ENCODE data around the gene RBM26. TPM values are rescaled to one million over a fixed set of nuclear protein-coding genes. Genes with fewer than 3 reads are reported as not detected.
A peak's percentile ranks its signal among the peaks of the same experiment; 100 is the strongest.
"Not testable (repeated sequence)": the region's sequence is repeated elsewhere in the genome, so short reads cannot be mapped to it uniquely, and the experiment has no call there.

The RBM26 gene
- total RNA-seq, 2 donors from 2014 or later = 62.5 to 69.2 TPM

DNA sequence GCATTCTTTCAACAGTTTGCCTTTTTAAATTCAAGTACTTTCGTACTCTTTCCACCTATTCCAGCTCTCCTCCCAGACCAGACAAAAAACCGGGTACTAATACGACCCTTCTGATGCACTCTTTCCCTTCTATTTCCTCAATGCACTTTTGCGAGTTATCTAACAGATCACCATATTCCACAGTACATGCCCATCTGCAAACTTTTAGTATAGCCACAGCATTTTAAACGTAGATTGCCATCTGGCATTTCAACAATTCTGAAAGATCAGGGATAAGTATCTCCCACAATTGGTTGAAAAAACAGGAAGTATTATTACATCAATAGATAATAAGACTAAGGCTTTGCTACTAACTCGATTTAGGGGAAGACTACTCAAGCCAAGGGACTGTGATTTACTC is 31.5 kb downstream of the RBM26 start:
- ATAC-seq (replicated peaks in 1 of 2) (no peak), DNase-seq (no peak)
- no peaks in the 10 kb centered on the region for H3K27me3 Mint-ChIP-seq (ENCODE audit: low read depth)
- no peaks in the 10 kb centered on the region for H3K9me3 Mint-ChIP-seq
- peaks cover 6 to 20% of the 10 kb centered on the region in 2 donors for H3K36me3 Mint-ChIP-seq (ENCODE audit: insufficient read depth in 2 of 2)
- peaks cover 4% of the 10 kb centered on the region for H3K4me1 Mint-ChIP-seq (ENCODE audit: low read depth)
- no peak overlapping the region for H3K4me3 Mint-ChIP-seq
- H3K27ac Mint-ChIP-seq = no peak overlapping the region

DNA sequence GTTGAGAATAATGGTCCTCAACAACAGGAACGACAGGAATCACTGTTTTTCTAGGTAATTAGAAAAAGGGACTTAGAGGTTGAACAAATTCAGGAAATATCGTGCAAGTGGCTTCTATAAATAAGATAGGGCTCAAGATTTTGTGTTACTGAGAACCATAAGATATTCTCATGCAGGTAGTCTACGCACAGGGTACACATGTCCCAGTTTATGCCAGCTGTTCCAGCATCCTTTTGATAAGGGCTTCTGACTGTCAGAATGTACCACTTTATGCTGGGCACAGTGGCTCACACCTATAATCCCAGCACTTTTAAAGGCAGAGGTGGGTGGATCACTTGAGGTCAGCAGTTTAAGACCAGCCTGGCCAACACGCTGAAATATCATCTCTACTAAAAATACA is 32.1 kb downstream of the RBM26 start:
- H3K27ac Mint-ChIP-seq = no peak overlapping the region
- H3K36me3 Mint-ChIP-seq (ENCODE audit: insufficient read depth in 2 of 2) = peaks cover 6 to 24% of the 10 kb centered on the region in 2 donors
- H3K4me1 Mint-ChIP-seq (ENCODE audit: low read depth) = no peaks in the 10 kb centered on the region
- H3K9me3 Mint-ChIP-seq = no peaks in the 10 kb centered on the region
- ATAC-seq (replicated peaks in 1 of 2) (peak; percentile 32 to 80), DNase-seq (no peak)
- H3K27me3 Mint-ChIP-seq (ENCODE audit: low read depth) = no peaks in the 10 kb centered on the region
- H3K4me3 Mint-ChIP-seq = no peak overlapping the region

DNA sequence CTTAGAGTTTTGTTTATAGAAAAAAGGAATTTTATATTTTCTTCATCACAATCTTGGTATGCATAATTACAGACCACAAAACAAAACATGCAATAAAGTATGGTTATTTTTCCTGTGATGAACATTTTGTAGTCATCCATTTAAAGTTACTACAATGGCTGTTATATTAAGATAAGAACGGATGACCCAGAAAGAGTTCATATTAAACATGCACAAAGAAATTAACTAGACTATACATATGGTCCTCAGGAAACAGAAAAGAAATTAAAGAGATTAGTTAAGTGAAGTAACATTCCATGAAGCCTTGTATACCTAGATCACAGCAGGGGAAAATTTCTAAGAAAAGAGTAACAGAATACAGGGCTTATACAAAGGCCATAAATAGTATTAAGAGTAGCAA is 36.8 kb downstream of the RBM26 start:
- peaks cover 6 to 30% of the 10 kb centered on the region in 2 donors for H3K36me3 Mint-ChIP-seq (ENCODE audit: insufficient read depth in 2 of 2)
- H3K27ac Mint-ChIP-seq = no peak overlapping the region

DNA sequence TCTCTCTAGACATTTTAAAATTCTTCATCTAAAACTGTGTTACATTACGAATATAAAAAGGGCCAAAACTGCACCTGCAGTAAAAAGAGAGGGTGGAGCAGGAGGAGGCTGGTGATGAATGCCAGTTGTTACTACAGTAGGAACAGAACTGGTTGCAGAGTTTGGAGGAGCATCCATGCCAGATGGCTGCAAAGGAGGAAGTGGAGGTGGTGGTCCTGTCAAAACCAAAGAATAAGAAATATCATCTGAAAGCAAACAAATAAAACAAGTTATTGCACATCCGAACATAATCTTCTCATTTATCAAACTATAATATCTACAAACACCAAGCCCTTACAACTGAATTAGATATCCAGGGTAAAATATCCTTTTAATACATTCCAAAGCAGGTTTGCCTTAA is 40.1 kb downstream of the RBM26 start:
- H3K36me3 Mint-ChIP-seq (ENCODE audit: insufficient read depth in 2 of 2) = peaks cover 16 to 42% of the 10 kb centered on the region in 2 donors

More for the DNA sequence above, 36.8 kb downstream of the RBM26 start:
- Mint-ChIP-seq H3K9me3 (no peaks in the 10 kb centered on the region), H3K27me3 (ENCODE audit: low read depth) (no peaks in the 10 kb centered on the region), H3K4me1 (ENCODE audit: low read depth) (no peaks in the 10 kb centered on the region), H3K4me3 (no peak overlapping the region)
- DNase-seq (no peak), ATAC-seq (replicated peaks in 1 of 2) (no peak)

DNA sequence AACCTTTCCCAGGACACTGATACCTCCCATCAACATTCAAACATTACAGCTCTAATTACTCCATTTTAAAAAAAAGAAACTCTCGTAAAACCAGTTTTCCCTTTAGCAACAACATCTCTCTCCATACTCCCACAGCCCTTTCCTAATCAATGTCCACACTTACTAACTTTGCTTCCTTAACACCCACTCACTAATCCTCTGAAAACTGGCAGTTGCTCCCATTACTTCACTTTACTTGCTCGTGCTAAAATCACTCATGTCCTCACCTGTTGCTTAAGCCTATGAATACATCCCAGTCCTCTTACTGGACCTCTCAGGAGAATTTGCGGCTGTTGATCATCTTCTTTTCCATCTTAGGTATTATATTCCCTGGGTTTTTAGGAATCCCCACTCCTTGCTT is 44.8 kb downstream of the RBM26 start:
- peaks cover 27% of the 10 kb centered on the region for H3K4me1 Mint-ChIP-seq (ENCODE audit: low read depth)
- H3K27ac Mint-ChIP-seq = peak overlapping the region; percentile 14
- DNase-seq (no peak), ATAC-seq (replicated peaks in 1 of 2) (no peak)
- peaks cover 14 to 25% of the 10 kb centered on the region in 2 donors for H3K36me3 Mint-ChIP-seq (ENCODE audit: insufficient read depth in 2 of 2)
- H3K27me3 Mint-ChIP-seq (ENCODE audit: low read depth) = no peaks in the 10 kb centered on the region
- H3K4me3 Mint-ChIP-seq = no peak overlapping the region
- H3K9me3 Mint-ChIP-seq = no peaks in the 10 kb centered on the region

More for the DNA sequence above, 40.1 kb downstream of the RBM26 start:
- H3K9me3 Mint-ChIP-seq = no peaks in the 10 kb centered on the region
- DNase-seq (no peak), ATAC-seq (replicated peaks in 1 of 2) (no peak)
- no peak overlapping the region for H3K4me3 Mint-ChIP-seq
- no peak overlapping the region for H3K27ac Mint-ChIP-seq
- H3K4me1 Mint-ChIP-seq (ENCODE audit: low read depth) = peaks cover 22% of the 10 kb centered on the region
- H3K27me3 Mint-ChIP-seq (ENCODE audit: low read depth) = no peaks in the 10 kb centered on the region

DNA sequence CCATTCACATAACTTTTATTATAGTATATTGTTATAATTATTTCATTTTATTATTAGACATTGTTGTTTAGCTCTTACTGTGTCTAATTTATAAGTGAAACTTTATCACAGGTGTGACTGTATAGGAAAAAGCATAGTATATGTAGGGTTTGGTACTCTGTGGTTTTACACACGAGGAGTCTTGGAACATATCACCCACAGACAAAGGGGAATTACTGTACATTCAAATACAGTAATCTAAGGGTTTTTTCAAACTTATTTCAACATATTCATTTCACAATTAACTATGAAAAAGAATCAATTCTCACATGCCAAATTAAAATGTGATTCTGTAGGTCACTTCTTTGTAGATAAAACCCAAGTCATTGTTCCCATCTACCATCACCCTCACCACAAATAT is 46.0 kb downstream of the RBM26 start:
- Mint-ChIP-seq H3K9me3 (no peaks in the 10 kb centered on the region), H3K27ac (peak overlapping the region; percentile 42), H3K4me1 (ENCODE audit: low read depth) (peaks cover 27% of the 10 kb centered on the region), H3K36me3 (ENCODE audit: insufficient read depth in 2 of 2) (peaks cover 14 to 25% of the 10 kb centered on the region in 2 donors), H3K27me3 (ENCODE audit: low read depth) (no peaks in the 10 kb centered on the region), H3K4me3 (no peak overlapping the region)
- ATAC-seq (replicated peaks in 1 of 2) (no peak), DNase-seq (no peak)

DNA sequence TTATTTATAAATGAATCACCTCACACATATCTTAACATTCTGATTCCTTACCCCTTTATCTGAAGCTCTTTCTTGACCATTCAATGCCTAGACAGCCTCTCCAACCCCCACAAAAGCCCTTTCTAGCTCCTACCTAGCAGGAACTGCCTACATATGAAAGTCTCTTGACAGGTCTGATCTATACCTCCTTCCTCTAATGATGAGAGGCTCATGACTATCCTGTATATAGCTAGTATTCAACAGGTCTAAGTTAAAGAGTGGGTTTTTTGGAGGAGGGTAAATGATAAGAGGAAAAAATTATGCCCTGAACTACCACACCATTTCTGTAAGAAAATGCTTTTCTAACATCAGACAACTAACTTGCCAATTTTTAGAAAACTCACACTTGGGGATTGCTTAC is 47.0 kb downstream of the RBM26 start:
- ATAC-seq (replicated peaks in 1 of 2) = no peak
- Mint-ChIP-seq H3K4me1 (ENCODE audit: low read depth) (peaks cover 27% of the 10 kb centered on the region), H3K27me3 (ENCODE audit: low read depth) (no peaks in the 10 kb centered on the region), H3K27ac (peak overlapping the region; percentile 29), H3K9me3 (no peaks in the 10 kb centered on the region), H3K36me3 (ENCODE audit: insufficient read depth in 2 of 2) (peaks cover 14 to 22% of the 10 kb centered on the region in 2 donors), H3K4me3 (no peak overlapping the region)
- no peak for DNase-seq

DNA sequence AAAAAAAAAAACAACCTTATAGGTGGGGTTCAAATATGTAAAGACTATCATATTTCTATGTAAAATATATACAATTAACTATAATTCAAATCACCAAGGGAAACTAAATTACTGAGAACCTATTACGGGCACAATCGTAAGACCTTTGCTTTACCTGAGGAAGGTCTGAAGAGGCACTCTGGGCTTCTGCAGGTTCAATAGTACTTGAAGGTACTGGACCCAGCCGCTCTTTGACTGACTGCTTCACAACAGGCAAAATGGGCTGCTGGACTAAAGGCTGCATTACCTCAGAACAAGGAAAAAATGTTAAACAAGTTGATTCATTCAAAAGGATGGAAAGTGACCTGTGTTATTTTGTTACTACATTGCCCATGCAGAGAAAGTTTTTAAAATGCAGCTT is 51.8 kb downstream of the RBM26 start:
- Mint-ChIP-seq H3K27ac (no peak overlapping the region), H3K36me3 (ENCODE audit: insufficient read depth in 2 of 2) (peaks cover 7 to 18% of the 10 kb centered on the region in 2 donors), H3K27me3 (ENCODE audit: low read depth) (no peaks in the 10 kb centered on the region), H3K4me1 (ENCODE audit: low read depth) (no peaks in the 10 kb centered on the region), H3K9me3 (no peaks in the 10 kb centered on the region), H3K4me3 (no peak overlapping the region)
- no peak for ATAC-seq (replicated peaks in 1 of 2)
- DNase-seq = no peak

DNA sequence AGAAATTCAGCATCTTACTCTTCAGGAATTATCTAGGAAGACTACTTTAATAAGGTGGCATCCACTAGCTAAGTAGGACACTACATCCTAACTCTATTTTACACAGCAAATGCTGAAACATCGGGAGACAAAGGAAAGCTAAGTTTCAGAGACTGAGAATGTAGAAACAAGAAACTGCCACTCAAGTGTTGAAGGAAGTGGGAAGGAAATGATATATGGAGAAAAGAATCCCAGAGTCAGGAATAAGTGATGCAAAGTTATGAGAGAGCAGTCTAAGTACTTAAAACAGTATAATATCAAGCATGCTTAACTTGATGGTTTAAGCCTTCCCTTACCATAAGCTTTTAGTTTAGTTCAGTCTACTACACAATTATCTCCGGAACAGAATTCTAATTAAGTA is 52.4 kb downstream of the RBM26 start:
- H3K9me3 Mint-ChIP-seq = no peaks in the 10 kb centered on the region
- peaks cover 4 to 16% of the 10 kb centered on the region in 2 donors for H3K36me3 Mint-ChIP-seq (ENCODE audit: insufficient read depth in 2 of 2)
- H3K4me1 Mint-ChIP-seq (ENCODE audit: low read depth) = no peaks in the 10 kb centered on the region
- no peak overlapping the region for H3K4me3 Mint-ChIP-seq
- no peaks in the 10 kb centered on the region for H3K27me3 Mint-ChIP-seq (ENCODE audit: low read depth)
- DNase-seq (no peak), ATAC-seq (replicated peaks in 1 of 2) (no peak)
- H3K27ac Mint-ChIP-seq = no peak overlapping the region

DNA sequence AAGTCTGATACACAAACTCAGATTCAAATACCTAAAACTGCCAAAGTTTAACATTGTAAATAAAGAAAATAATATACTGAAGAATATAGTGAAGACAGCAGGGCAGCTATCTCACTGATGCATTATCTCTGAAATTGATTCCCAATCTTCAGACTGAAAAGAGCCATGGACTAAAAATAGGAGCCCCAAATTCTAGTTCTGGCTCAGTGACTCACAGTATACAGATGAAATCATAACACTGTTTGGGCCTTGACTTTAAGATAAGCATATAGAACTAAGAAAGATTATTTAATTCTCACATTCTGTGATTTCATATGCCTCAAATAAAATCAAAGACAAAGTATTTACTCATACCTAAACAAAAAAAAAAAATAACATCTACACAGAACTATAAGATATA is 53.9 kb downstream of the RBM26 start:
- peaks cover 8% of the 10 kb centered on the region for H3K4me1 Mint-ChIP-seq (ENCODE audit: low read depth)
- no peaks in the 10 kb centered on the region for H3K27me3 Mint-ChIP-seq (ENCODE audit: low read depth)
- H3K27ac Mint-ChIP-seq = no peak overlapping the region
- ATAC-seq (replicated peaks in 1 of 2) (no peak), DNase-seq (no peak)
- peaks cover 4 to 16% of the 10 kb centered on the region in 2 donors for H3K36me3 Mint-ChIP-seq (ENCODE audit: insufficient read depth in 2 of 2)
- H3K9me3 Mint-ChIP-seq = no peaks in the 10 kb centered on the region
- no peak overlapping the region for H3K4me3 Mint-ChIP-seq

DNA sequence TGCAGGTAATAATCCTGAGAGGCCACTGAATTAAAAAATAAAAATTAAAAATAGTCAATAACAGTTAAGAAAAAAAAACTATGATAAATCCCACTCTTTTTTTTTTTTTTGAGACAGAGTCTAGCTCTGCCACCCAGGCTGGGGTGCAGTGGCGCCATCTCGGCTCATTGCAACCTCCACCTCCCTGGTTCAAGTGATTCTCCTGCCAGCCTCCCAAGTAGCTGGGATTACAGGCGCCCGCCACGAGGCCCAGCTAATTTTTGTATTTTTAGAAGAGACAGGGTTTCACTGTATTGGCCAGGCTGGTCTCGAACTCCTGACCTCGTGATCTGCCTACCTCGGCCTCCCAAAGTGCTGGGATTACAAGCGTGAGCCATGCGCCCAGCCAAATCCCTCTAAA is 56.4 kb downstream of the RBM26 start:
- H3K4me1 Mint-ChIP-seq (ENCODE audit: low read depth) = peaks cover 15% of the 10 kb centered on the region
- H3K4me3 Mint-ChIP-seq; DNase-seq; H3K27ac Mint-ChIP-seq; ATAC-seq (replicated peaks in 1 of 2); H3K9me3 Mint-ChIP-seq; H3K27me3 Mint-ChIP-seq (ENCODE audit: low read depth): not testable (repeated sequence)
- peaks cover 5 to 17% of the 10 kb centered on the region in 2 donors for H3K36me3 Mint-ChIP-seq (ENCODE audit: insufficient read depth in 2 of 2)

DNA sequence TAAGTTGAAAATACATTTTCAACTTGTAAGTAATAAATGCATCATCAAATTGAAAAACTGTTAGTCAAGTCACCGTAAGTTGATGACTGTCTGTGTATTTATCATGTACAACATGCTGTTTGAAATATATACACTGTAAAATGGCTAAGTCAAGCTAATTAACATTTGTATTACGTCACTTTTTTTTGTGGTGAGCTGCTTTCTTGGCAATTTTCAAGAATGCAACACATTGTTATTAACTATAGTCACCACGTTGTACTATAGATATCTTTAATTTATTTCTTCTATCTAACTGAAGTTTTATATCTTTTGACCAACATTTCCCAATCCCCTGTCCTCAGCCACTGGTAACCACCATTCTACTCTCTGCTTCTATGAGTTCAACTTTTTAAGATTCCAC is 57.0 kb downstream of the RBM26 start:
- H3K27ac Mint-ChIP-seq = no peak overlapping the region
- DNase-seq (no peak), ATAC-seq (replicated peaks in 1 of 2) (no peak)
- peaks cover 15% of the 10 kb centered on the region for H3K4me1 Mint-ChIP-seq (ENCODE audit: low read depth)
- no peak overlapping the region for H3K4me3 Mint-ChIP-seq
- peaks cover 5 to 16% of the 10 kb centered on the region in 2 donors for H3K36me3 Mint-ChIP-seq (ENCODE audit: insufficient read depth in 2 of 2)
- H3K9me3 Mint-ChIP-seq = no peaks in the 10 kb centered on the region
- no peaks in the 10 kb centered on the region for H3K27me3 Mint-ChIP-seq (ENCODE audit: low read depth)

DNA sequence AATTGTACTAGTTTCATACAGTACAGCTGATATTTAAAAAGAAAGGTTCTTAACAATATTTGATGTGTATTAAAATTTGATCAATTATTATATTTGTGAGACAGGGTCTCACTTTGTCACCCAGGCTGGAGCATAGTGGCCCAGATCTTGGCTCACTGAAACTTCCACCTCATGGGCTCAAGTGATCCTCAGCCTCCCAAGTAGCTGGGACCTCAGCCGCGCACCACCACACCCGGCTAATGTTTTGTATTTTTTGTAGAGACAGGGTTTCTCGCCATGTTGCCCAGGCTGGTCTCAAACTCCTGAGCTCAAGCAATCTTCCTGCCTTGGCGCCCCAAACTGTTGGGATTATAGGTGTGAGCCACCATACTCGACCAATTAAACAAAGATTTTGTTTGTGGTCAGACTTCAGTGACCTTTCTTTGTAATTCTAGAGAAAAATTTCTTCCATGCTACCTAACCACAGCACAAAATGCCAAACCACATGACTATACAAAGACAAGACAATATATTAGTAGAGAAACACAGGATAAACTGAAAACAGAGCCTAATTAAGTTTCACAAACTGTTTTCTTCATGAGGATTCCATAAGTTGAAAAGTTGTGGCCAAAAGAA is 59.6 kb downstream of the RBM26 start:
- H3K27me3 Mint-ChIP-seq (ENCODE audit: low read depth) = no peaks in the 10 kb centered on the region
- H3K4me1 Mint-ChIP-seq (ENCODE audit: low read depth) = peaks cover 15% of the 10 kb centered on the region

DNA sequence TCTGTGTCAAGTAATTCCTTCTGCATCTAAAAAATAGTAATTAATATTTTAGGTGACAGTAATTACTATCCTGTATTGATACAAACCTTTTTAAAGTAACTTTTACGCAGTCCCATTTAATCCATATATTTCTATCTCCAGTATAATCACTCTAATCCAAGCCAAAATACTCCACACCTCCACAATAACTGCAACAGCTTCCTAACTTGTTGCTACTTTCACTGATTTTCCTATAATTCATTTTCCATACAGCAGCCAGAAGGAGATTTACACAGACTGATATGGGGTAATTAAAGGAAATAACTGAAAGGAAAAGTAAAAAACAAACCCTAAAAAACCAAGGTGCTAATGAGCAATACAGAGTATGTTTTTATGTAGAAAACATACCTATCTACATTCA is 64.9 kb downstream of the RBM26 start:
- no peaks in the 10 kb centered on the region for H3K9me3 Mint-ChIP-seq
- no peak for DNase-seq
- ATAC-seq (replicated peaks in 1 of 2) = no peak
- H3K4me1 Mint-ChIP-seq (ENCODE audit: low read depth) = no peaks in the 10 kb centered on the region
- no peaks in the 10 kb centered on the region for H3K27me3 Mint-ChIP-seq (ENCODE audit: low read depth)
- peaks cover 9 to 47% of the 10 kb centered on the region in 2 donors for H3K36me3 Mint-ChIP-seq (ENCODE audit: insufficient read depth in 2 of 2)
- no peak overlapping the region for H3K4me3 Mint-ChIP-seq
- peak overlapping the region; percentile 54 for H3K27ac Mint-ChIP-seq

More for the DNA sequence above, 59.6 kb downstream of the RBM26 start:
- ATAC-seq (replicated peaks in 1 of 2) (no peak), DNase-seq (no peak)
- peaks cover 2 to 16% of the 10 kb centered on the region in 2 donors for H3K36me3 Mint-ChIP-seq (ENCODE audit: insufficient read depth in 2 of 2)
- no peak overlapping the region for H3K27ac Mint-ChIP-seq
- no peak overlapping the region for H3K4me3 Mint-ChIP-seq
- H3K9me3 Mint-ChIP-seq = no peaks in the 10 kb centered on the region

Measured in activated T-cell treated with anti-CD3 and anti-CD28 coated beads, Interleukin-2, amount 50 U/mL, for 72 hours (primary cell).